SIG-M5 (cell line): ENCODE data around the gene PITPNM1.
"Not testable (repeated sequence)": the region's sequence is repeated elsewhere in the genome, so short reads cannot be mapped to it uniquely, and the experiment has no call there.

Source experiments
- DNase-seq: peaks from one replicate; lab custom pipeline; 2025; lab: John Stamatoyannopoulos, UW

Gene PITPNM1

GRCh38 chr11:67489885-67490726 lies 15.1 kb downstream of the PITPNM1 start:
- no peak for DNase-seq

GRCh38 chr11:67489203-67489884 lies 15.8 kb downstream of the PITPNM1 start:
- DNase-seq = no peak

DNA sequence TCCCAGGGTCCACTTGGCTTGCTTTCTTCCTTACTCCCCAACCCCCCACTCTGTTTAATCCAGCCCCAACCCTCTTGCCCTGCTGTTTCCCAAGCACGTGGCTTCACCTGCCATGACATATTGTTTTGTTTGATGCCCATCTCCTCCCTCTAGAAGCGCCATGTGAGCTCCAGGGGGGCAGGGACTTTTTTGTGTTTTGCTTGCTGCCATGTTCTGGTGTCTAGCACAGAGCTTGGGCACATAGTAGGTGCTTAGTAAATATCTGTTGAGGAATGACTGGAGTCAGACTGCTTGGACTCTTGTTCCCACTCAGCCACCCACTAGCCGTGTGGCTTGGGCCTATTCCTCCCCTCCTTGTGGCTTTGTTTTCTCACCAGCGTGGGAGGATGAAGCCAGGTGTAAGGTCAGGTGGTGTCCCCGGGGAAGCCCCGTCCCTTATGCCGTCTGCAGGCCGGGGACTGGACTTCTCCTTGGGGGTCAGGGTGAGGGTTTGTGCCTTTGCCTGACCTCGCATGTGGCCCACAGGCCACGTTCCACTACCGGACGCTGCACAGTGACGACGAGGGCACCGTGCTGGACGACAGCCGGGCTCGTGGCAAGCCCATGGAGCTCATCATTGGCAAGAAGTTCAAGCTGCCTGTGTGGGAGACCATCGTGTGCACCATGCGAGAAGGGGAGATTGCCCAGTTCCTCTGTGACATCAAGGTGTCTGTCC lies 18.5 kb downstream of the PITPNM1 start:
- DNase-seq = no peak

DNA sequence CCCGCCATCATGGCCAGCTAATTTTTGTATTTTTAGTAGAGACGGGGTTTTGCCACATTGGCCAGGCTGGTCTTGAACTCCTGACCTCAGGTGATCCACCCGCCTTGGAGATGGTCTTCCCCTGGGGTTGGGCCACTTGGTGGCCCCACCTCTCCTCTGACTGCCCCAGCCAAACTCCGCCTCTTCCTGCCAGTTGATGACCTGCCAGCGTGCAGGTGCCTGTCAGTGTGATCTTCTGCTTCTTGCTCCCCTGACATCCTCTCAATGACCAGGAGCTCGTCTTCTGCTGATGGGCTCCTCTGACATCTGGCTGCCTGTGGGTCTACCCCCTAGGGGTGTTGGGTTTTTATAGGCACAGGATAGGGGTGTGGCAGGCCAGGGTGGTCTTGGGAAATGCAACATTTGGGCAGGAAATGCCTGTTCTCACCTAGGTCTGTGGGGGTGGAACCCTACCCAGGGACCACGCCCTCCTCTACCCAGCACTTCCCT lies 19.2 kb downstream of the PITPNM1 start:
- not testable (repeated sequence) for DNase-seq

- DNase-seq = no peak
Observed at GRCh38 chr11:67484847-67485311, 20.3 kb downstream of the PITPNM1 start.

DNA sequence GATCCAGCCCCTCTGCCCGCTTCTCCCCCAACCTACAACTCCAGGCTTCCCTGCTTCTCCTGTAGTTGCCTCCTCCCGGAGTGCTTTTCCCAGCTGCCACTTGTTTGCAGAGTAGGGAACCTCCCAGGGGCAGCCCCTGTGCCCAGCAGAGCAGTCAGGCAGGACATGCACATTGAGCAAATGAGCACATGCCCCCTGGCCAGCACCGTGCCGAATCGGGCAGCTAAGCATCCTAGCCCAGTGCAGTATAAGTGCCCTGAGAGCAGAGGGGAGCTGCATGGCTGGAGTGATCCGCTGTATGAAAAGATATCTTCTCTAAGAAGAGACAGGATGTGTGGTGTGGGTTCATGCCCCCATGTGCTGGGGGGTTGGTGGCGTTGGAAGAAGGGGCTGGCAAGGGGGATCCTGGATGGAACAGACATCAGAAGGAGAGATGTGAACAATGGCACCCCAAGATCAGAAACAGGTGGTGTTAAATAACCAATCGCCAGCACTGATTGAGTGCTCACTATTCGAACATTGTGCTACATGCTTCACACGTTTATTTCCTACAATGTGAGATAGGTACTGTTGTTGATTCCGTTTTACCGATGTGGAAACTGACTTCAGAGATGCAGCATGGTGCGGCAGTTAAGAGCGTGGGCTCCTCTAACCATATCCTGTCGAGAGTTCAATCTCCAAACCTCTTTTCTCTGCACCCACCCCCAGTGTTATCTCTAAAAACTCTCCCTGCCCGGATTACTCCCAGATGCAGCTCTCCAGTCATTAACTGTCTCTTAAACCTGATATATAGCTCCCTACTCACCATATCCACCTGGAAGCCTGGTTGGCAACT lies 21.1 kb downstream of the PITPNM1 start:
- DNase-seq = no peak

- peak; percentile 80 for DNase-seq
Observed at GRCh38 chr11:67482827-67483798, 22.1 kb downstream of the PITPNM1 start, which contains the start of gene AIP. Gene AIP, plus strand, starts transcription at chr11:67483026. Its CDS starts 133 bp downstream, at chr11:67483159.

DNA sequence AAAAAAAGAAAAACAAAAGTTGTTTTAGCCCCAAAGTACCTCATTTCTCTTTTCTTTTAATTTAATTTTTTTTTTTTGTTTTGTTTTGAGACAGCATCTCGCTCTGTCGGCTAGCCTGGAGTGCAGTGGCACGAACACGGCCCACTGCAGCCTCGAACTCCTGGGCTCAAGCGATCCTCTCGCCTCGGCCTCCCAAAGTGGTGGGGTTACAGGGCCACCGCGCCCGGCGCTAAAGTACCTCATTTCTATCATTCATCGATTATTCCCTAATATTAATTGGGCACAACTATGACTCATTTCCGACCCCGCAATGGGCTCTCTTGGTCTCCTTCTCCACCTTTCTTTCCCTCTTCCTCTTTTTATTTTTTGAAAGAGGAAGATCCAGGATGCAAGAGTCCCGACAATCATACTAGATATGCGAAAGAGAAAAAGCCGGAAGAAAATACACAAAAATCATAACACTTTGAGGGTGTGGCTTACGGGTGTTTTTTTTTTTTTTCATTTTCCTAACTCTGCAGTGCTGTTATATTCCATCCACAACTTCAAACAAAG lies 22.8 kb downstream of the PITPNM1 start:
- peak; percentile 69 for DNase-seq

DNA sequence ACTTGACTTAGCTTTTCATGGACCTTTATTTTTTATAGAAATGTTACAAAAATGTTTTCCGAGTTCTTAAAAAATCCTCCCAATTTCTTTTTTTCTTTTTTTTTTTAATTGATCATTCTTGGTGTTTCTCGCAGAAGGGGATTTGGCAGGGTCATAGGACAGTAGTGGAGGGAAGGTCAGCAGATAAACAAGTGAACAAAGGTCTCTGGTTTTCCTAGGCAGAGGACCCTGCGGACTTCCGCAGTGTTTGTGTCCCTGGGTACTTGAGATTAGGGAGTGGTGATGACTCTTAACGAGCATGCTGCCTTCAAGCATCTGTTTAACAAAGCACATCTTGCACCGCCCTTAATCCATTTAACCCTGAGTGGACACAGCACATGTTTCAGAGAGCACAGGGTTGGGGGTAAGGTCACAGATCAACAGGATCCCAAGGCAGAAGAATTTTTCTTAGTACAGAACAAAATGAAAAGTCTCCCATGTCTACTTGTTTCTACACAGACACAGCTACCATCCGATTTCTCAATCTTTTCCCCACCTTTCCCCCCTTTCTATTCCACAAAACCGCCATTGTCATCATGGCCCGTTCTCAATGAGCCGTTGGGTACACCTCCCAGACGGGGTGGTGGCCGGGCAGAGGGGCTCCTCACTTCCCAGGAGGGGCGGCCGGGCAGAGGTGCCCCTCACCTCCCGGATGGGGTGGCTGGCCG lies 27.7 kb downstream of the PITPNM1 start:
- DNase-seq = not testable (repeated sequence)

DNA sequence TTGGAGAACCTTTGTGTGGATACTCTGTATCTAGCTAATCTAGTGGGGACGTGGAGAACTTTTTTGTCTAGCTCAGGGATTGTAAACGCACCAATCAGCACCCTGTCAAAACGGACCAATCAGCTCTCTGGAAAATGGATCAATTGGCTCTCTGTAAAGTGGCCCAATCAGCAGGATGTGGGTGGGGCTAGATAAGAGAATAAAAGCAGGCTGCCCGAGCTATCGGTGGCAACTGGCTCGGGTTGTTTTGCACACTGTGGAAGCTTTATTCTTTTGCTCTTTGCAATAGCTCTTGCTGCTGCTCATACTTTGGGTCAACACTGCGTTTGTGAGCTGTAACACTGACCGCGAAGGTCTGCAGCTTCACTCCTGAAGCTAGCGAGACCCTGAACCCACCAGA lies 28.5 kb downstream of the PITPNM1 start:
- not testable (repeated sequence) for DNase-seq

- no peak for DNase-seq
Observed at GRCh38 chr11:67472882-67473281, 32.3 kb downstream of the PITPNM1 start.

GRCh38 chr11:67470337-67471002 lies 34.7 kb downstream of the PITPNM1 start:
- no peak for DNase-seq

DNA sequence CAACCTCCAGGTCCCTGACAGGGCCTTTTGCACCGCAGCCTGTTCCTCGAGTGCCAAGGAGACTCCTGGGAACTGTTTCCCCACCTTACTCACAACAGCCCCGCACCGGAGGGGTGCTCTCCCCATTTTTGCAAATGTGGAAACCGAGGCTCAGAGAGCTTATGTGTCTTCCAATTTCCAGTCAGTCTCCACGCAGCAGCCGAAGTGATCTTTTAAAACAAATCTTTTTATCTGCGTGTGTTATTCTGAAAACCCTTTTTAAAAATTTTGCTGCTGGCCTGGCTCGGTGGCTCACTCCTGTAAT lies 35.7 kb downstream of the PITPNM1 start:
- DNase-seq = no peak

DNA sequence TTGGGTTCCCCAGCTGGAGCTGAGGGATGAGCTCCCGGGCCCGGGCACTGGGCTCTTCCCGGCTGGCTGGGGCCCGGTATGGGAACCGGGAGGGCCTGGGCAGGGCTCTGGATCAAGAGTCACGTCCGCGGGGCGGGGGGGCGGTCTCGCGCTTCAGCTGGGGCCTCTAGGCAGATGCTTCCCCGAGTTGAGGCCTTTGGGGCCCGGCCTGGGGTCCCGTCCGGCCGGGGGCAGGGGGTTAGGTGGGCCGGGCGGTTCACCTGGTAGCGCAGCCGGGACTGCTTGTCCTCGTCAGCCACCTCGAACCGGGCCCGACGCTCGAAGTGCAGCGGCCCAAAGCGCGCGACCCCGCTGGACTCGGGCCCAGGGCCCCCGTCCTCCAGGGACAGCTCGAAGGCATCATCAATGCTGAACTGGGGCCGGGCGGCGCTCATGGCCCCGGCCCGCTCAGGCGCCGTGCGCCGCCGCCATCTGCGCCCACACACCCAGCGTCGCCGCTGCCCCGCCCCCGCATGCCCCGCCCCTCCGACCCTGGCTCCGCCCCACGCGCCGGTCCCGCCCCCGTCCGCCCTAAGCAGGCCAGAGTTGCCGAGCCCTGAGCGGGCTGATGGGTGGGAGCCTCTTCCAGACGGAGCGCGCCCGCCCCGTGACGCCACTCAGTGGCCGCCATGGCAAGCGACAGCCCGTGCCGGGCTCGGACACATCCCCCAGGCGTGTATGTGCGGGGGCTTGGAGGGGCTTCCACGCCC lies 36.2 kb downstream of the PITPNM1 start, which contains the start of gene TMEM134:
TSS of gene TMEM134 (minus strand) at position 493 of the 749 bp plus-strand sequence. CDS start at position 434, 59 bp downstream.
- DNase-seq = peak; percentile 14

DNA sequence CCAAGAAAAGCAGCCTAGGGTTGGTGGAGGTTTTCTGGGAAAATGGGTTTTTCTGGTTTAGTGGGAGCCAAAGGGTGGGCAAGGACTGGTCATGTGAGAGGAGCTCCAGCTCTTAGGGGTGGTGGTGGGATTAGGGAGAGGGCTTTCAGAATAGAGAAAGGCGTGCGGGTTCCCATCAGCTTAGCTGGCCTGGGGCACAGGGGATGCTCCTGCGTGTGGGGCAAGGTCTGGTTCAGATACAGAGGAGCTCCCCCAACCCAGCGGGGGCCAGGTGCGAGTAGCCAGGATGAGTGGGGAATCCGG lies 36.8 kb downstream of the PITPNM1 start:
- DNase-seq = no peak

GRCh38 chr11:67468056-67468455 lies 37.1 kb downstream of the PITPNM1 start:
- no peak for DNase-seq

- DNase-seq = no peak
Observed at GRCh38 chr11:67466962-67467771, 38.0 kb downstream of the PITPNM1 start.
